Hypothalamus (tissue), 51 donors: ENCODE measurements around the gene KRTAP6-3.

Source experiments
- DNase-seq, 51 donors: peaks; one replicate each; lab custom pipeline; 2025; lab: John Stamatoyannopoulos, UW

The KRTAP6-3 gene

DNA sequence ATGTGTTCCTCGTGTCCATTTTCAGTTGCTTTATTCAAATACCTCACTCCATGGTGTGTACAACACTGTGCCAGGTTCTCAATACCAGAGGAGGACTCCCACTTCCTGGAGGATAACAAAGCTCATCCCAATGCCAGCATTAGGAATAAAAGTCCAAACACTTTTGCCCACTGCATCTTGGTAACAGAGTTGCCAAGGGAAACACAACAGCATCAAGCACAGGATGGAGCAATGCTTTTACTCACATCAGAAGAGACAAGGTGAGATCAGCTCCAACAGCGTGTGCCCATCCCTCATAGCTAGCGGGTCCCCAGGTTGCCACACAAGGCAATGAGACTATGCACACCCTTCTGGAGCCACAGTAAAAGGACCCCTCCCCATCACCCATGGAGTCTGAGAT lies 31.1 kb downstream of the KRTAP6-3 start:
- no peak for DNase-seq

- no peak for DNase-seq
Observed at GRCh38 chr21:30625449-30626165, 33.4 kb downstream of the KRTAP6-3 start.

DNA sequence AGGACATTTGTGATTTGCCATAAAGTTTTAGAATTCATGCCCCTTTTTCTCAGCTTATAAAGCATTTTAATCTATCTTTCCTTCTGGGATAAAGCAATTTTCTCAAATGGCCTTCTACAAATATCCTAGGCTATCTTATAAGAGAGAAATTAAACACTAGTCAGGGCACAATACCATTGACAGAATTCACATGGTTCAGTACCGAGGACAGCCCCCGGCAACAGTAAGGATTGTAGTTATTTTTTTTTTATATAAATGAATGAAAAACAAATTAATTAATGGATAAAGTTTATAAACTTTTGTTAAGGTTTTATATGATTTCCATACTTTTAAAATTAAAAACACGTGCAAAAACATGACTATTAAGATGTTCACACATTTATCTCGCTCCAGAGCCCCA lies 35.9 kb downstream of the KRTAP6-3 start:
- no peak for DNase-seq

DNA sequence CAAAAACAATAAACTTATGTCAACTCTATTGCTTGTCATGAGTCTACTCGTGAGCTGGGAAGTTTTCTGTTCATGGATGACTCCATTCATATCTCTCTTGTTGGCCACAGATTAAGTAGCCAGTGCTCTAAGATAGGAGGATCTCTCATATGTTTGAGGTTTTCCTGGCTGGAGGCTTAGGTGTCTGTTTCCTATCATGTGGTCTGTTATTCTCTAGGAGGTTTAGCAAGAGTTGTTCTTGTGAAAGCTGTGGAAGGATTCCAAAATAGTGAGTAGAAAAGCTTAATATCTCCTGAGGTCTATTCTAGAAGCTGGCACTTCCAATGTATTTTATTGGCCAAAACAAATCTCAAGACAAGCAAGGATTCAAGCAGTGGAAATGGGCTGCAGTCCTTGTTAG lies 37.0 kb downstream of the KRTAP6-3 start:
- no peak for DNase-seq

DNA sequence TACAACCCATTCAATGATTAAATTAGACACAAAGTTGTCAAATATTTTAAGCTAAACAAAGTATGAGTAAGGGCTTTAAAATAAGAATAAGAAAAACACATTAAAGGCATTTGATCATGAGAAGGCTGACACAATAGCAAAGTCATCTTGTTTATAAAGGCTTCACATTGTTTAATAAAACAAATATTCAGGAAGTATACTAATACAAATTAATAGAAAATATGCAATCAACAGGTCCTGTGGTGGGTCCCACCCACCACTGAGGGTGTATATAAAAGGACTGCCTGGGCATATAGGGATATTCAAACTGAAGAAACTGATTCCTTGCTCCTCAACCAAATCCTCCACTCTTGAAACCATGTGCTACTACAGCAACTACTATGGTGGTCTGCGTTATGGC lies 42.7 kb downstream of the KRTAP6-3 start, which contains the start of gene KRTAP20-2:
Gene KRTAP20-2 (plus strand): TSS at position 301 of the 400 bp plus-strand sequence. CDS start 58 bp downstream, at position 359.
- DNase-seq = no peak

- no peak for DNase-seq
Observed at GRCh38 chr21:30638686-30639085, 46.4 kb downstream of the KRTAP6-3 start.

DNA sequence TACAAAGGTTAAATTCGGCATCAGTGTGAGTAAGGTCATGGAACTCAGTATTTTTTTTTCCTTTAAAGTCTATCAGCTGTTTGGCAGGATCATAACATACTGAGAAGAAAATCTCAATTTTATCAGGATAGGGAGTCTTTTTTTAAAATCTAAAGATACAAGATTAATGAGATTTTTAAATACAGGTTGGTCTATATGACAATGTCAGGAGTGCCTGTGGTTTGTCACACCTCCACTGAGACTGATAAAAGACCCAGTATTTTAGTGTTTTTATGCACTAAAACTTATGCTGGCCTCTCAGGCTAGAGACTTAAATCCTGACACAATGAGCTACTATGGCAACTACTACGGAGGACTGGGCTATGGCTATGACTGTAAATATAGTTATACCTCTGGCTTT lies 50.3 kb downstream of the KRTAP6-3 start, which contains the start of gene KRTAP20-3:
Gene KRTAP20-3 (plus strand): TSS at position 301 of the 400 bp plus-strand sequence.
- DNase-seq = no peak
